ENCODE results near the gene ASCL5.

DNA sequence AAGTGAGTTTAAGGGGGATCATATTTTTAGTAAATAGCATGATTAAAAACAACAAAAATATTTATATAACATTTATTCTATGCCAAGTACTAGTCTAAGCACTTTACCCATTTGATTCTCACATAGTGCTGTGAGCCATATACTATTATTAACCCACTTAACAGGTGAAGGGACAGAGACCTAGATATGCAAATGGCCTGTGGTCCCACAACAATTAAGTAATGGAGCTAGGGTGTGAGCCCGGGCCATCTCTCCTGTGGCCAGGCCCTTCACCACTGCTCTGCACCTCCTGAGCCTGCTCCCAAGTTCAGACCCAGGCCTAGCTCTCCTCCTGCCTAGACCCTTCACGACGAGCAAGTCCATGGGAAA, 537 bp downstream of the ASCL5 start:
- TF ChIP-seq, protein P1, sequence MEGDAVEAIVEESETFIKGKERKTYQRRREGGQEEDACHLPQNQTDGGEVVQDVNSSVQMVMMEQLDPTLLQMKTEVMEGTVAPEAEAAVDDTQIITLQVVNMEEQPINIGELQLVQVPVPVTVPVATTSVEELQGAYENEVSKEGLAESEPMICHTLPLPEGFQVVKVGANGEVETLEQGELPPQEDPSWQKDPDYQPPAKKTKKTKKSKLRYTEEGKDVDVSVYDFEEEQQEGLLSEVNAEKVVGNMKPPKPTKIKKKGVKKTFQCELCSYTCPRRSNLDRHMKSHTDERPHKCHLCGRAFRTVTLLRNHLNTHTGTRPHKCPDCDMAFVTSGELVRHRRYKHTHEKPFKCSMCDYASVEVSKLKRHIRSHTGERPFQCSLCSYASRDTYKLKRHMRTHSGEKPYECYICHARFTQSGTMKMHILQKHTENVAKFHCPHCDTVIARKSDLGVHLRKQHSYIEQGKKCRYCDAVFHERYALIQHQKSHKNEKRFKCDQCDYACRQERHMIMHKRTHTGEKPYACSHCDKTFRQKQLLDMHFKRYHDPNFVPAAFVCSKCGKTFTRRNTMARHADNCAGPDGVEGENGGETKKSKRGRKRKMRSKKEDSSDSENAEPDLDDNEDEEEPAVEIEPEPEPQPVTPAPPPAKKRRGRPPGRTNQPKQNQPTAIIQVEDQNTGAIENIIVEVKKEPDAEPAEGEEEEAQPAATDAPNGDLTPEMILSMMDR (IDR thresholded peaks at IDR 0.05; ENCODE audit: borderline replicate concordance, extremely low read depth, low read length, poor library complexity, severe bottlenecking): no peak
- TF ChIP-seq EZH2 (IDR thresholded peaks at IDR 0.05; ENCODE audit: borderline replicate concordance, low read depth, low read length, severe bottlenecking): no peak

All from DND-41 (cell line).